ENCODE results near the gene AHNAK2.

The AHNAK2 gene

DNA sequence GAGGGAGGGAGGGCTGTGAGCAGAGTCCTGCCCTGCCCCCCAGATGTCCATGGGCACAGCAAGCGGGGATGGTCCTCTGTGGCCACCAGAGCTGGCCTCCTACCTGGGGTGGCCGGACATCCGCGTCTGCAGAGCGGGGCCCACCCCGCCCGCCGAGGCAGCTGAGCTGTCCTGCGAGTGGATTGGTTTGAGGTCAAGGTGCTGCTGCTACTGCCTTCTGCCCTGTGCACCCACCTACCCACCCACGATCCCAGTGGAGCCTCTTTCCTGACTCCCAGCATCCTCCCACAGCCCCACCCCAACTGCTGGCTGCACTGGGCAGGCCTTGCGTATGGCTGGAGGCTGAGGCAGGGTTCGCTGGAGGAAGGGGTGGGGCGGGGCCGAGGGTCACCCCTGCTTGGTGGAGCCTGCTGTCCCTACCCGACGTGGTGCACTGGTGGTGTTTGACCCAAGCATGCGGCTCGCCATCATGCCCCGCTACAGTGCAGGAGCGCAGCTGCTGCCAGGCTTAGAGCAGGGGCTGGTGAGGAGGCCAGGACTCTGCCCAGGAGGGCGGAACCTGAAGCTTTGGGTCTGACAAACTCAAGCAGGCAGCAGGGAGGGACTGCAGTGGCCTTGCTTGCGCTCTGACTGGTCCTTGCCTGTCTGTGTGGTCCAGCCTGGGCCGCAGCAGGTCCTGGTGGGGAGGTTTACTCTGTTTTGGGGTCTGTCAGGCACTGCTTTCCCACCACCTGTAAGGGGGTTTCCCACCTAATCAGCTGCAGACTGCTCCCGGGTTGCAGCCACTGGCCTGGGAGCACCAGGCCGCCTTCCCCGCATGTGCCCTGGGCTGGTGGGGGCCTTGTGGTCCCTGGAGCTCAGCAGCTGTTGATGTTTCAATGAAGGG lies 89.4 kb downstream of the AHNAK2 start:
- Histone ChIP-seq H3K4me3 (ENCODE audit: low read depth, low read length) (no peak overlapping the region), H3K27me3 (ENCODE audit: control insufficient read depth, insufficient read depth, low read length) (no peaks in the 10 kb centered on the region), H3K36me3 (ENCODE audit: control insufficient read depth, insufficient read depth, low read length) (peaks cover 28% of the 10 kb centered on the region), H3K9ac (ENCODE audit: low read depth, low read length) (no peak overlapping the region), H3K9me3 (ENCODE audit: control insufficient read depth, insufficient read depth, low read length) (no peaks in the 10 kb centered on the region), H3K4me1 (ENCODE audit: control insufficient read depth, insufficient read depth, low read length) (no peaks in the 10 kb centered on the region)

DNA sequence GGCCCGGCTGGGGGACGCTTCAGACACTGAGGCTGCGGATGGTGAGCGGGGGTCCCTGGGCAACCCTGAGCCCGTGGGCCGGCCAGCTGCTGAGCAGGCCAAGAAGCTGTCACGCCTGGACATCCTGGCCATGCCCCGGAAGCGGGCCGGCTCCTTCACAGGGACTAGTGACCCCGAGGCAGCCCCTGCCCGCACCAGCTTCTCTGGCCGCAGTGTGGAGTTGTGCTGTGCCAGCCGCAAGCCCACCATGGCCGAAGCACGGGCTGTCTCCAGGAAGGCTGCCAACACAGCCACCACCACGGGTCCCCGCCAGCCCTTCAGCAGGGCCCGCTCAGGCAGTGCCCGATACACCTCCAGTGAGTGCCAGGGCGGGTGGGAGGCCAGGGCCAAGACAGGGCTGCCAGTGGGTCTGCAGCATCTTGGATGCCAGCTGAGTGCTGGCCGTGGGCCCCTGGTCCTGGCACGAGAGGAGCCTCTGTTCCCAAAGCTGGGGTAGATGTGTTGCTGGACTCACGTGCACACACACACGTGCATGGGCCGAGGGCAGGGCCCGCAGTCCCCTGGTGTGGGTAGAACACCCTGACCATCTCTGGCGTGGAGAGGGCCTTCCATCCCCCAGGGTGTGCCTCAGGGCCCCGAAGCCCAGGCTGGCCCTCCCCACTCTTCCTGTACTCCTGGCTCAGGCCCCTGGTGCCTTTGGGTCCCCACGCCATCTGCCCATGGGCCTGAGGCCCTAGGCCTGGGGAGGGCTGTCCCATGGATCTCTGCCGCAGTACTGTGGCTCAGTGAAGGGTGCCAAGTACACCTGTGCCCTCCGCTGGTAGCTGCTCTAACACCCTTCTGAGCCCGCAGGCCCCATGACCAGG lies 90.3 kb downstream of the AHNAK2 start:
- no peaks in the 10 kb centered on the region for H3K4me1 ChIP-seq (ENCODE audit: control insufficient read depth, insufficient read depth, low read length)
- H3K4me3 ChIP-seq (ENCODE audit: low read depth, low read length): no peak overlapping the region
- no peaks in the 10 kb centered on the region for H3K27me3 ChIP-seq (ENCODE audit: control insufficient read depth, insufficient read depth, low read length)
- H3K36me3 ChIP-seq (ENCODE audit: control insufficient read depth, insufficient read depth, low read length): peaks cover 35% of the 10 kb centered on the region
- no peak overlapping the region for H3K9ac ChIP-seq (ENCODE audit: low read depth, low read length)
- no peaks in the 10 kb centered on the region for H3K9me3 ChIP-seq (ENCODE audit: control insufficient read depth, insufficient read depth, low read length)
